CD4-positive, alpha-beta T cell treated with Interleukin-12 subunit alpha and Interleukin-12 subunit beta, for 1 hour (primary cell): ENCODE measurements around the gene PLA2G4C.
"Not testable (repeated sequence)": the region's sequence is repeated elsewhere in the genome, so short reads cannot be mapped to it uniquely, and the experiment has no call there.

ENCODE experiments used
- DNase-seq: peaks from one replicate; pipeline ENCODE4 v3.0.0-alpha.2; 2020

The PLA2G4C gene

DNA sequence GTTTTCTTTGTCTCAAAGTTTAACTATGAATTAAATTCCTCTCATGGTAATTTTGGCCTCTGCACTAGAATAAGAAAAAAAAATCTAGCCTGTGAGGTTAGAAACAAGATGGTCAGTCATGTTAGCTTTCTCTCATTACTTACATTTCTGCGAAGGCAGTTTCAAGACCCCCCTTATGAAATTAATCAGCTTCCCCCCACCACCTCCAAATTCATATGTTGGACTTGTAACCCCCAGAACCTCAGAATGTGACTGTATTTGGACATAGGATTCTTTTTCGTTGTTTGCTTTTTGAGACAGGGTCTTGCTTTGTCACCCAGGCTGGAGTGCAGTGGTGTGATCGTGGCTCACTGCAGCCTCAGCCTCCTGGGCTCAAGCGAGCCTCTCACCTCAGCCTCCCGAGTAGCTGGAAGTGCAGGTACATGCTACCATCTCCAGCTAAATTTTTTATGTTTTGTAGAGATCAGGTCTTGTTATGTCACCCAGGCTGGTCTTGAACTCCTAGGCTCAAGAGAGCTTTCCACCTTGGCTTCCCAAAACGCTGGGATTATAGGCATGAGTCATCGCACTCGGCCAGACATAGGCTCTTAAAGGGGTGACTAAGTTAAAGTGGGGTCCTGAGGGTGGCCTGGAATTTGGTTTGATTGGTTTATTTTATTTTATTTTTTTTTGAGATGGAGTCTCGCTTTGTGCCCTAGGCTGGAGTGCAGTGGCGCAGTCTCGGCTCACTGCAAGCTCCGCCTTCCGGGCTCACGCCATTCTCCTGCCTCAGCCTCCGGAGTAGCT is 1.4 kb downstream of the PLA2G4C start:
- no peak for DNase-seq

DNA sequence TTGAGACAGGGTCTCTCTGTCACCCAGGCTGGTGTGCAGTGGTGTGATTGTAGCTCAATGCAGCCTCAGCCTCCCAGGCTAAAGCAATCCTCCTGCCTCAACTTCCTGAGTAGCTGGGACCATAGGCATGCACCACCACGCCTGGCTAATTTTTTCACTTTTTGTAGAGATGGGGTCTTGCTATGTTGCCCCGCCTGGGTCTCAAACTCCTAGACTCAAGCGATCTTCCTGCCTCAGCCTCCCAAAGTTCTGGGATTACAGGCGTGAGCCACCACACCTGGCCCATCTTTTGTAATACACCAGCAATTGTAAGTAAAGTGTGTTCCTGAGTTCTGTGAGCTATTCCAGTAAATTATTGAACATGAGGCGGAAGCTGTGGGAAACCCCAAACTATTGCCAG is 6.7 kb downstream of the PLA2G4C start:
- no peak for DNase-seq

DNA sequence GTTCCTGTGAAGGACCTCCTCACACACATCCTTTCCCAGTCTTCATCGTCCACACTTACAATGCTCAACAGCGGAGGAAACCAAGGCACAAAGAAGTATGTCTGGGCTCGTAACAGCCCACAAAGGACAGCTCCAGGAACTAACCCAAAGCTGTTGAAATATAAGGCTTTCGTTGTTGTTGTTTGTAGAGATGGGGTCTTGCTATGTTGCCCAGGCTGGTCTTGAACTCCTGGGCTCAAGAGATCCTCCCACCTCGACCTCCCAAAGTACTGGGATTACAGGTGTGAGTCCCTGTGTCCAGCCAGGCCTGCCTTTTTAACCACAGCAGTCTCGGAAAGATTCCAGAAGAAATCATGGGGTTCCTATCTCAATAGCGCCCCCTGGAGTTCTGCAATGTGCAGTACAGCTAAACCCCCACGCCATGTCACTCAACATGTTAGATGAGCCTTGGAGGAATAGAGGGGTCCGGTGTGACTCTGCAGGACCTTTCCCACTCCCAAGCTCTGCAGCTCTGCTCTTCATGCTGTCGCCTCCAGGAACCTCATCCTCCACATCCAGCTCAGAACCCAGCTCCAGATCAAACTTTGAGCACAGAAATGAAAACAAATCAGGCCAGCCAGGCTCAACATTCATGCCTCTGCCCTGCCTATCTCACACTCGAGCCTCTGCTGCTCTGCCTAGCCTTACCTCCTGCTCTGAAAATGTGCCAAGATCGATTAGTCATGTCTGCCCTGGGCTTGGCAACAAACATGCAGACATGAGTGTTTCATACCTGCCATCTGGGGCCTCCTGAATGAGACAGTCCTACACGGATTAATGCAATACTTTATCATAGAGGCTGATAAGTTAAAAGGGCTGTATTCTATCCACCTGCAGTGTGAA is 7.5 kb downstream of the PLA2G4C start:
- peak; percentile 34 for DNase-seq

DNA sequence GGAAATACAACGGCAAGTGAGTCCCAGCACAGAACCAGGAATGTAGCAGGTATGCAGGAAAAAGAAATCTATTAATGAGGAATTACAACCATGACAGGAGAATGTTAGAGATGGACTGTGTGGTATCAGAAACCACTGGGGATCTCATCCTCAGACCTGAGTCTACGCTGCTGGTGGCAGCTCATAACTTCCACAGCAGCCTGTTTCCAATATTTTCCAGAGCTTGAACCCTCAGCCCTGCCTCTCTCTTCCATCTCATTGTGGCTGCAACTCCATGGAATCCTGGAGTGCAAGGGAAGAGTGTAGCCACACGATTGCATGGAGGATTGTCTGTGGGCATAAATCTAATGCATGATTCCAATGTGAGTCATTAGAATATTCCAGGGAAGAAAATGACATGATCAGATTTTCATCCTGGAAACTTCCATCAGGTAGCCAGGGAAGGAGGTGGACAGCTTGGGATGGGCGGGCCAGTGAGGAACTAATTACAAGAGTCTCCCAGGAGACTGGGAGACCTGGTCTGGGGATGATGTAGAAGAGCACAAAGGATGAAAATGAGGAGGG is 14.9 kb downstream of the PLA2G4C start:
- no peak for DNase-seq

DNA sequence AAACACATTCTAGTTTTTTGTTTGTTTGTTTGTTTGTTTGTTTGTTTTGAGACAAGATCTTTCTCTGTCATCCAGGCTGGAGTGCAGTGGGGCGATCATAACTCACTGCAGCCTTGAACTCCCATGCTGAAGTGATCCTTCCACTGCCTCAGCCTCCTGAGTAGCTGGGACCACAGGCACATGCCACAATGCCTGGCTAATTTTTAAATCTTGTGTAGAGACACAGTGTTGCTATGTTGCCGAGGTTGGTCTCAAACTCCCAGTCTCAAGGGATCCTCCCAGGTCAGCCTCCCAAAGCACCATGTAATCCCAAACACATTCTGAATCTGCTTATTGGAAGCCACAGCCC is 15.8 kb downstream of the PLA2G4C start:
- DNase-seq, result no peak

DNA sequence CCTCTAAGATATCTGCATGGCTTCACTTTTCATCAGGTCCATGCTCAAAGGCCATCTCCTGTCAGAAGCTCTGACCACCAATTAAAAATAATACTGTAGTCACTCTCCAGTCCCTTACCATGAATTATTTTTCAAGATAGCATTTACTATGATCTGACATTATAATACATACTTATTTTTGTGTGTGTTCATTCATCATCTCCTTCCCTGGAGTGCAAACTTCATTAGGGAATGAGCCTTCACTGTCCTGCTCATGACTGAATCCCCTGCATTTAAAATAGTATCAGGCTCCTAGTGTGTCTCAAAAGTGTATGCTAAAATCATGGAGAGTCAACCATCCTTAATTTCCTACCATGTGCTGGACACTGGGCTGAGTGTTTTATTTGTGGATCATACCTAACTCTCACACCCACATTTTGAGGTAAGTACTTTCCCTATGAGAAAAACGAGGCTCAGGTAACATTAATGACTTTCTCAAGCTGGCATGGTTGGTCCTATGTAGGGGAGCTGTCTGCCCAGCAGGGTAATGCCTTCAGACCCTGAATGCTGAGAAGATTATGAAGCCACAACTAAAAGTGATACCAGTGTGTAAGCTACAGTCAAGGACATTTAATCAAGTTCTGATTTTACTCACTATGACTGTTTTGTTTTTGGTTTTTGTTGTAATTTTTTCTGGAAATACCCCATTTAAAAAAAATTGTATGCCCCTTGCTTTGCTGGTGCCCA is 16.3 kb downstream of the PLA2G4C start:
- no peak for DNase-seq

DNA sequence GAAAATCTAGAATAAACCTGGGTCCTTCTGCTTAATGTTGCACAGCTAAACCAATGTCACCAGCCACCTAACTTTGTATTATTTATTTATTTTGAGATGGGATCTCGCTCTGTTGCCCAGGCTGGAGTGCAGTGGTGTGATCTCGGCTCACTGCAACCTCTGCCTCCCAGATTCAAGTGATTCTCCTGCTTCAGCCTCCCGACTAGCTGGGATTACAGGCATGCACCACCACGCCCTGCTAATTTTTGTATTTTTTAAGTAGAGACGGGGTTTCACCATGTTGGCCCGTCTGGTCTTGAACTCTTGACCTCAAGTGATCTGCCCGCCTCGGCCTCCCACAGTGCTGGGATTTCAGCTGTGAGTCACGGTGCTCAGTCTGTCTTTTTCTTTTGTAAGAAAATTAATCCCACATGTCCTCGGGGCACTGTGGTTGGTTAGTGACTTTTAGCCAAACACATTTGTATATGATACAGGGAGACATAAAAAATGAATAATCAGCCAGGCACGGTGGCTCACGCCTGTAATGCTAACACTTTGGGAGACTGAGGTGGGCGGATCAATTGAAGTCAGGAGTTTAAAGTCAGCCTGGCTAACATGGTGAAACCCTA is 19.4 kb downstream of the PLA2G4C start:
- not testable (repeated sequence) for DNase-seq

DNA sequence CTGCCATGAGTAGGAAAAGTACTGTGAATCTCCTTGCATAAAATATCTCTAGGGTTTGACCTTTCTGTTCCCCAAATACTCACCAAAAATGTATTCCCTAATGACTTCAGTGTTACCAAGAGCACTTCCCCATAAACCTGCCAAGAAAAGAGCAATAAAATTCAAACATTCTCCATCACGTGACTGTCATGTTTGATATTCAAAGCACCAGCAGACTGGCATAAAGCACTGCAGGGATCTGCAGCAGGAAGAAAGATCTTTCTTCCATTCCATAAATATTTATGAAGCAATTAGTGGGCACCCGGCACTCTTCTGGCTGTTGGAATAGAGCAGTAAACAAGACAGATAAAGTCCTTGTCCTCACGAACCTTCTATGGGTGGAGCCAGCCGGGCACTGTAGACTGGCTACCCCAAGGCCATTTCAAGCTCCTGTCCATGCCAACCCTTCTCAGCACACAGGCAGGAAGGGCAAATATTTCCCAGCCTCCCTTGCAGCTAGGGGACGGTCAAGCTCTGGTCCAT is 20.3 kb downstream of the PLA2G4C start:
- no peak for DNase-seq

DNA sequence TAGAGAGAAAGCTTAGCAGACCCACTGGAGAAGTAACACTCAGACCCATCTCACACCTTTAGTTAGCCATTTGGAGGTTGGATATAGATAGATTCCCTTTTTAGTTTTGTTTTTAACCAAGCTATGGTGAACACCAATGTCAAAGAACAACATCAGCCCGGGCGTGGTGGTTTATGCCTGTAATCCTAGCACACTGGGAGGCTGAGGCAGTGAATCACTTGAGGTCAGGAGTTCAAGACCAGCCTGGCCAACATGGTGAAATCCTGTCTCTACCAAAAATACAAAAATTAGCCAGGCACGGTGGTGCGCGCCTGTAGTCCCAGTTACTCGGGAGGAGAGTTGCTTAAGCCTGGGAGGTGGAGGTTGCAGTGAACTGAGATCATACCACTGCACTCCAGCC is 21.6 kb downstream of the PLA2G4C start:
- not testable (repeated sequence) for DNase-seq

DNA sequence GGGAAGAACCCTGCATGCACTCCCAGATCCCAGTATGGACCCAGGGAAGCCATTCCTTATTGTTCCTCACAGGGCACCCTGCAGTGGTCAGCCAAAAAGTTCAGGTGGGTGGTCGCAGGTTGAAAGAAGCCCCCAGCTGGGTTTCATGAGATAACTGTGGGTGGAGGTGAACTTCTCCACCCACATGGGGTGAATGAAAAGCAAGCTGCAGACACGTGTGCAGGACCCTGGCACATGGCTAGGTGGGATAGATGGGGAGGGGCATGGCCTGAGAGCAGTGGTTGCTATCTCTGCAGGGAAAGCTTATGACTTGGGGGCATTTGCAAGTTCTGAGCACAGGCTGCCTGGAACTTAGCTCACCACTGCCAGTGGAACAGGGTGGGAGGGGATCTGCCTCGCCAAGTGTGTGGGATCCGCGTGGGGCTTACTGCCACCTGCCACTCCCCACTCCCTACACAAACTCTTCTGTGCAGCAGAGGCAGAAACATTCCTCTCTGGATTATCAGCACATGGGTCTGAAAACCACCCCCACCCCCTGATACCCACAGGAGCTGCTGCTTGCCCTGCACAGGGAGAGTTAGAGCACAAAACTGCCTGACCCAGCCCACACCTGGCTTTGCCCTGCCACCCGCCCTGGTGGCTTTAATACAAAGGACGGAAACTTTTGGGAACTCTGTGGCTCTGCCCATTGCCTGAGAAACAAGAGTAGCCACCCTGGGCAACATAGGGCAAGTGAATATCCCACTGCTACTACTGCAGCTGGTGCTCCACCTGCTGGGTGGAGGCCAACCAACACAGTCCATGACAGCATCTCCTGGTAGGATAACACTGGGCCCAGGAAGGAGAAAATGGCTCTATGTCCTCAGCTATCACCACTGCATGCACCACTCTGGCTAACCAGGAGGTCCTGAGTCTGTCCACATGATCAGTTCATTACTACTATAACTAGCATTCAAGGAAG is 24.4 kb downstream of the PLA2G4C start:
- no peak for DNase-seq

DNA sequence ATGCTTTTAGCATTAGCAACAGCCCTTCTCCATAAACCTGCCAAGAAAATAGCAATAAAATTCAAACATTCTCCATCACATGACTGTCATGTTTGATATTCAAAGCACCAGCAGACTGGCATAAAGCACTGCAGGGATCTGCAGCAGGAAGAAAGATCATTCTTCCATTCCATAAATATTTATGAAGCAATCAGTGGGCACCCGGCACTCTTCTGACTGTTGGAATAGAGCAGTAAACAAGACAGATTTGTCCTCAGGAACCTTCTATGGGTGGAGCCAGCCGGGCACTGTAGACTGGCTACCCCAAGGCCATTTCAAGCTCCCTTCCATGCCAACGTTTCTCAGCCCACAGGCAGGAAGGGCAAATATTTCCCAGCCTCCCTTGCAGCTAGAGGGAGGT is 25.5 kb downstream of the PLA2G4C start:
- no peak for DNase-seq

DNA sequence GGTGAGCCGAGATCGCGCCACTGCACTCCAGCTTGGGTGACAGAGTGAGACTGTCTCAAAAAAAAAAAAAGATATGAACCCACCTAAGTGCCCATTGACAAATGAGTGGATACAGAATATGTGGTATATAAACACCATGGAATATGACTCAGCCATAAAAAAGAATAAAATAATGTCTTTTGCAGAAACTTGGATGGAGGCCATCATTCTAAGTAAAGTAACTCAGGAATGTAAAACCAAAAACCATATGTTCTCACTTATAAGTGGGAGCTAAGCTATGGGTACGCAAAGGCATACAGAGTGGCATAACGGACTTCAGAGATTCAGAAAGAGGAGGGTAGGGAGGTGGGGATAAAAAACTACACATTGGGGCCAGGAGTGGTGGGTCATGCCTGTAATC is 29.5 kb downstream of the PLA2G4C start:
- no peak for DNase-seq

DNA sequence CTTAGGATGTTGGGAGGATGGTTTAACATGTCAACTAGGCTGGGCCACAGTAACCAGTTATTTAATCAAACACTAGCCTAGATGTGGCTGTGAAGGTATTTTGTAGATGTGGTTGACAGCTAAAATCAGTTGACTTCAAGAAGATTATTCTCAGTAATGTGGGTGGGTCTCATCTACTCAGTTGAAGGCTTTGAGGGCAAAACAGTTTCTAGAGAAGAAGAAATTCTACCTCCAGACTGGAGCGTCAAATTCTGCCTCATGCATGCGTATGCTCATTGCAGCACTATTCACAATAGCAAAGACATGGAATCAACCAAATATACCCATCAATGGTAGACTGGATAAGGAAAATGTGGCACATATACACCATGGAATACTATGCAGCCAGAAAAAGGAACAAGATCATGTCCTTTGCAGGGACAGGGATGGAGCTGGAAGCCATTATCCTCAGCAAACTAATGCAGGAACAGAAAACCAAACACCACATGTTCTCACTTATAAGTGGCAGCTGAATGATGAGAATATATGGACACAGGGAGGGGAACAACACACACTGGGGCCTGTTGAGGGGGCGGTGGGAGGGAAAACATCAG is 40.3 kb downstream of the PLA2G4C start:
- not testable (repeated sequence) for DNase-seq

DNA sequence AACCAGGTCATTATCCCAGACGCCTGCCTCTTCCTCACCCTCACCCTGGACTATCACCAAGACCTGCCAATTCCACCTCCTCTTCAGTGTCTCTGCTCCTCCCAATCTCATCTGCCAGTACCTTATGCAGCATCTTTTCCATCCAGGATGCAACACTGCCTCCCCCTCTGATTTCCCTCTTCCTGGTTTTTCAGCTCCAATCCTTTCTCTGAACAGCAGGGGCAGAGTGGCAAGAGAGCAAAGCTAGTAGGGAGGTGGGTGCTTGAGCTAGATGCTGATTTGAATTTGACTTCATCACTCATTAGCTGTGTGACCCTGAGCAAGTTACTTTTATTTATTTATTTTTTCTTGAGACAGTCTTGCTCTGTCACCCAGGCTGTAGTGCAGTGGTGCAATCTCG is 41.2 kb downstream of the PLA2G4C start:
- DNase-seq, result no peak

DNA sequence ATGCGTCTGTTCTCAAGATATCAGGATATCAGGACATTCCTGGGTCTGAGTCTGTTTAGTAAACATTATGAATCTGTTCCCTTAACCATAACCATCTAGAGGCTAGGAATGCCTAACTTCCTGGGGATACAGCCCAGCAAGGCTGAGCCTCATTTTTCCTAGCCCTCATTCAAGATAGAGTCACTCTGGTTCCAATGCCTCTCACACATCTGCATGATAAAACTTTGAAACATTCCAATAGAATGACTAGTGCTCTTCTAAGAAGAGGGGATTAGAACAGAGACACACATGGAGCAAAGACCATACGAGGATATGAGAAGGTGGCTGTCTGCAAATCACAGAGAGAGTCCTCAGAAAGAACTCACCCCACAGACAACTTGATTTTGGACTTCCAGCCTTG is 46.1 kb downstream of the PLA2G4C start:
- no peak for DNase-seq

DNA sequence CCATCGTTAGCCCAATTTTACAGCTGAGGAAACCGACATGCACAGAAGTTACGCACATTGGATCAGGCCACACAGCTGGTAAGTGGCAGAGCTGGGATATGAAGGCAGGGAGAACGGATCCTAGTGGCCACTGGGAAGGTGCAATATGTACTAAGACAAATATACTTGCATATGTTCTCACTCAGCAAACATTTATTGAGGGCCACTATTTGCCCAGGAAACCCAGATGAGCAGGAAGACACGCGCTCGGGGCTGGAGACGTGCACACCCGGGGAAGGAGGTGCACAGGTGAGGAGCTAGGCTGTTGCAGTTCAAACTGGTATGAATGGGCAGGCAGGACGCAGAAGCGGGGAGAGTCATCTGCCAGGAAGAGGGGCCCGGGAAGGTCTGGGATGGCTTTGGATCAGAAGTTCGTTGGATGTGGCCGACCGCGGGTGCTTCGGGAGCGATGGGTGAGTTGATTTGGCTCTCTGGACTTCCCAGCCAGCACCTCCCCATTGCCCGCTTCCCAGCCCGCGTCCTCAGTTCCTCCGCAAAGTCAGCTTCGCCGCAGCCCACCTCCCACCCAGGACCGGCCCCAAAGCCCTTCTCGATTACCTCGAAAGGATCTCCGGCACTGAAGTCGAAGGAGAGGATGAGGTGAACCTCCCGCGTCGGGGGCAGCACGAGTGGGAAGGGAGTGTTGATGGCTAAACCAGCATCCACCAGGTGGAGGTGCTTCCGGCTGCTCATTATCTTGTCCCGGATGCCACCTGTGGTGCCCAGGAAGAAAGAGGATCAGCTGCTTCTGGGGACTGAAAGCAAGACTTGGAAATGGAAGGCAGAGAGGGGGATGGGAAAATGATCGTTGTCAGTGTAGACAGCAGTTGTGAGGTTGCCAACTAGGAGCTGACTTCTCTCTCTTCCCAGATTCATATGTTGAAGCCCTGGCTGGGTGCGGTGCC is 48.9 kb downstream of the PLA2G4C start:
- no peak for DNase-seq

DNA sequence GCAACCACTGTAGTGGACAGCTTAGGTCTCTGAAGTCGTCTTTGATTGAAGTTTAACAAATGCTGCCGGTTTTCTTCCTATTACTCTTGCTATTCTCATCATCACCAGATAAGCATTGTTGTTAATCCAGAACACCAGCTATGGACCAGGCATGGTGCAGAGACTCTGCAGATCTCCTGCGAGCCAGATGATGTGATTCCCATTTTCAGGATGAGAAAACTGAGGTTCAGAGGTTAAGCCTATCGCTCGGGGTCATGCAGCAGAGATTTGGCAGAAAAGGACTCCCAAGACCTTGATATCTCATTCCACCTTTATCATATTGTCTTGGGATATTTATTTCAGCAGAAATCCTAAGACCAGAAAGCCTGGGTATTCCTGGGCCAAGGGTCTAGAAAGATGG is 50.2 kb downstream of the PLA2G4C start:
- no peak for DNase-seq

DNA sequence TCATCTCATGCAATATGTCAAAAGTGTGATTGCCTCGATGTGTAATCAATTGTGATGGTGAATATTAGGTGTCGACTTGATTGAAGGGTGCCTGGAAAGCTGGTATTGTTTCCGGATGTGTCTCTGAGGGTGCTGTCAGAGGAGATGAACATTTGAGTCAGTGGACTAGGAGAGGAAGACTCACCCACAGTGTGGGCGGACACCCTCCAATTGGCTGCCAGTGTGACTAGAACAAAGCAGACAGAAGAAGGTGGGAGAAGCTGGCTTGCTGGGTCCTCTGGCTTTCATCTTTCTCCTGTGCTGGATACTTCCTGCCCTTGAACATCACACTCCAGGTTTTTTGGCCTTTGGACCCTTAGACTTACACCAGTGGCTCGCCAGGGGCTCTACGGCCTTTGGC is 51.3 kb downstream of the PLA2G4C start:
- DNase-seq, result no peak

DNA sequence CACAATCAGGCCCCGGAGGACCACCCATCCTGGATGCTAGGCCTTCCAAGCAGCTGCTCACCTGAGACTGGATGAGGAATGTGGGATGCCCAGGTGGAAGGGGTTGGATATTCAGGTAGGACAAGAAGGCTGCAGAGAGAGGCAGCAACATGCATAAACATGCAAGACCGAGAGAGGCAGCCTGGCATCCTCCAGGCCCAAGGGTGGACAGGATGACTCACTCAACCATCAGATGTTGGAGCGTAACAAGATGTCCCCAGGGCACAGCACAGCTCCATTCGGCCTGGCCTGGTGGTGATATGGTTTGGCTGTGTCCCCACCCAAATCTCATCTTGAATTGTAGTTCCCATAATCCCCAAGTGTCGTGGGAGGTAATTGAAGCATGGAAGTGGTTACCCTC is 56.8 kb downstream of the PLA2G4C start:
- no peak for DNase-seq

DNA sequence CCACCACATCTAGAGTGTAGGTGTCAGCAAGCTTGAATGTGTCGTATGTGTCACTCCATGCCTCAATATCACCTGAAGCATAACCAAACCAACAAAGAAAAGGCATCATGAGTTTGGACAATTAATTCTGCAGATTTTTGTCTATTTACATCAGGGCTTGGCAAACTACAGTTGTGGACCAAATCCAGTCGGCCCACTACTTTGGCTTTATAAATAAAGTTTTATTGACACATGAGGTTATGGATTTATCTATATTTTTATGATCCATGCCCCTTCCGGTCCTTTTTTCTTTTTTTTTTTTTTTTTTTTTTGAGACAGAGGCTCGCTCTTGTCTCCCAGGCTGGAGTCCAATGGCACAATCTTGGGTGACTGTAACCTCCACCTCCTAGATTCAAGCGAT is 57.5 kb downstream of the PLA2G4C start:
- no peak for DNase-seq
